Measurements from ENCODE around the gene FAM241B. TPM values are rescaled to one million over a fixed set of nuclear protein-coding genes. Genes with fewer than 3 reads are reported as not detected.

FAM241B gene
- total and polyA plus RNA-seq, 2 of the 4 experiments (the other 2 are of a cell fraction): 0.18 to 1.4 TPM

GRCh38 chr10:69642747-69643146 is 12.7 kb downstream of the FAM241B start:
- TF ChIP-seq MAFK (IDR thresholded peaks at IDR 0.05; ENCODE audit: low read depth, low read length): 0 out of 2 replicates have a peak, but pooled peaks have one; percentile 50
- TF ChIP-seq RCOR1 (IDR thresholded peaks at IDR 0.05; ENCODE audit: insufficient replicate concordance, low read length): no peak

More at GRCh38 chr10:69642747-69643146, 12.7 kb downstream of the FAM241B start:
- H2BK5ac ChIP-seq (ENCODE audit: low read depth, low read length, poor library complexity, severe bottlenecking): no peak overlapping the region
- ATAC-seq (ENCODE audit: low read depth) (no peak), DNase-seq (no peak)
- H3K4me1 ChIP-seq (ENCODE audit: control insufficient read depth, insufficient read depth, low read length): no peaks in the 10 kb centered on the region; the same call in 1 of the 2 replicates
- no peak overlapping the region for H3K4ac ChIP-seq (ENCODE audit: low read depth, low read length)
- H4K5ac ChIP-seq (ENCODE audit: low read depth, low read length): no peak overlapping the region
- H3K18ac ChIP-seq (ENCODE audit: low read depth, low read length): no peak overlapping the region
- H4K8ac ChIP-seq (ENCODE audit: low read depth in 2 of 2, low read length in 2 of 2): no peak overlapping the region
- no peak overlapping the region for H4K91ac ChIP-seq (ENCODE audit: insufficient read depth, low read depth, low read length)
- dilution Hi-C loops (cut with HindIII; ENCODE audit: low sequenced_read_pairs, unreplicated experiment): no loop called here
- no peak overlapping the region for H2AFZ ChIP-seq (replicated peaks; ENCODE audit: low read length, poor library complexity)
- no peak overlapping the region for H3K4me3 ChIP-seq (ENCODE audit: insufficient read depth, low read depth, low read length)
- H3K27me3 ChIP-seq (ENCODE audit: control insufficient read depth, insufficient read depth, low read length): peaks cover 60% of the 10 kb centered on the region
- no peaks in the 10 kb centered on the region for H3K36me3 ChIP-seq (ENCODE audit: control insufficient read depth, insufficient read depth, low read length)
- H3K56ac ChIP-seq (ENCODE audit: extremely low read depth, insufficient read depth, low read length): no peak overlapping the region
- no peak overlapping the region for H3K14ac ChIP-seq (replicated peaks; ENCODE audit: low read depth, low read length)
- CTCF ChIA-PET: interaction anchor here (1.2 to 1.4 kb wide), 2 partner anchors 75 to 128 kb away, joined by 3 to 4 read pairs; no protein-coding TSS in a partner anchor
- no peaks in the 10 kb centered on the region for H3K9me1 ChIP-seq (ENCODE audit: insufficient read depth, low read length)
- no peak overlapping the region for H2BK15ac ChIP-seq (ENCODE audit: low read depth, low read length)
- no peak overlapping the region for H3K27ac ChIP-seq (ENCODE audit: insufficient read depth, low read length)
- H3K9ac ChIP-seq (ENCODE audit: low read depth, low read length): no peak overlapping the region
- H3K9me3 ChIP-seq (ENCODE audit: control insufficient read depth, insufficient read depth, low read length): no peaks in the 10 kb centered on the region
- H2AK5ac ChIP-seq (ENCODE audit: low read depth, low read length): no peak overlapping the region
- POLR2A ChIA-PET (ENCODE audit: unreplicated experiment): no interaction called here
- H2BK20ac ChIP-seq (ENCODE audit: low read depth, low read length): no peak overlapping the region
- H4K20me1 ChIP-seq (ENCODE audit: insufficient read depth, low read length): 0 out of 2 replicates have a peak, but pooled peaks cover 5% of the 10 kb centered on the region
- H3K4me2 ChIP-seq (ENCODE audit: low read depth, low read length): no peak overlapping the region
- H2AK9ac ChIP-seq (replicated peaks; ENCODE audit: low read depth, low read length, poor library complexity): no peak overlapping the region
- in situ Hi-C loops (cut with MboI; ENCODE audit: low sequenced_read_pairs): loop anchor here (5.0 to 10.0 kb wide), 3 partner anchors 75 to 270 kb away; partner anchors contain the start of gene COL13A1
- 73% methylated on average over 3 of the region's 5 CpGs; no CpG with 5 or more reads in 1 of the 2 experiments for WGBS, 2 experiments (ENCODE audit: extremely low coverage in 2 of 2, insufficient read length in 1 of 2)
- no TSS peak for BruUV-seq (replicated peaks)
- intact Hi-C loops (cut with micrococcal nuclease): no loop called here
- no peak overlapping the region for H2BK120ac ChIP-seq (ENCODE audit: low read depth, low read length)
- H3K23ac ChIP-seq (ENCODE audit: low read depth, low read length): no peak overlapping the region
- no peaks in the 10 kb centered on the region for H3K79me1 ChIP-seq (ENCODE audit: low read depth in 1 of 2, low read length in 2 of 2)

Data from IMR-90 (cell line).